GM12891 (cell line): ENCODE measurements around the gene MMEL1.

Experiments used
- PAX5 ChIP-seq: IDR thresholded peaks from 2 replicates; pipeline ENCODE4 v1.6.1; 2011; ENCODE audit warnings: low read length, moderate library complexity, mild to moderate bottlenecking; ENCODE audit not compliant: insufficient read depth, severe bottlenecking
- POLR2A ChIP-seq: IDR thresholded peaks from 2 replicates; pipeline ENCODE4 v1.6.1; 2011; ENCODE audit warnings: low read depth, low read length, control low read depth
- POLR2AphosphoS5 ChIP-seq: IDR thresholded peaks from 2 replicates; pipeline ENCODE4 v1.6.1; 2011; ENCODE audit warnings: low read depth, low read length, control low read depth
- TAF1 ChIP-seq: IDR thresholded peaks from 2 replicates; pipeline ENCODE4 v1.6.1; 2011; ENCODE audit warnings: low read depth, low read length, control low read depth

DNA sequence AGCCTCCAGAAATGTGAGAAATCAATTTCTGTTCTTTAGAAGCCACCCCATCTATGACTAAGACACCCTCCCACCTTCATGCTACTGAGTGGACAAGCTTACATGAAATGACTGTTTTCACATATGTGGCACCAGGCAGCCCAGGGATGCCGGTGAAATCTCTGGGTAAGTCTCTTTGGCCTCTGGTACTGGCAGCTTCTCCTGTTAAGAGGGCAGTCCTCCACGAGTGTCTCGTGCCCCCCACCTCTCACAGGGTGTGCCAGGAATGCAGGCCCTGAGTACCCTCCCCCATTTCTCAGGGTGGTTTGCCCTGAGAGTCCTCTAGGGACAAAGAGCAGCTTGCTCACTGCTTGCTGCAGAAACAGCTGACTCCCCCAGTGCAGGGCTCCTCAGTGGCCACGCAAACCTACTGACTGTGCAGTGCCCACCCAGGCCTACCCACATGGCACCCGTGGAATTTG lies 49.5 kb downstream of the MMEL1 start:
- TF ChIP-seq POLR2AphosphoS5 (no peak), POLR2A (no peak), TAF1 (no peak), PAX5 (no peak)
